ENCODE data around the gene ERICH3.

Gene ERICH3

GRCh38 chr1:74587888-74588287 is 85.7 kb downstream of the ERICH3 start:
- no peak for DNase-seq (ENCODE audit: low spot score)

GRCh38 chr1:74586253-74586897 is 87.2 kb downstream of the ERICH3 start:
- DNase-seq (ENCODE audit: low spot score), result no peak

- DNase-seq (ENCODE audit: low spot score), result no peak
Observed at GRCh38 chr1:74584185-74584584, 89.4 kb downstream of the ERICH3 start.

GRCh38 chr1:74583397-74583796 is 90.2 kb downstream of the ERICH3 start:
- no peak for DNase-seq (ENCODE audit: low spot score)

- no peak for DNase-seq (ENCODE audit: low spot score)
Observed at GRCh38 chr1:74579425-74579824, 94.2 kb downstream of the ERICH3 start.

GRCh38 chr1:74578101-74578500 is 95.5 kb downstream of the ERICH3 start:
- DNase-seq (ENCODE audit: low spot score), result no peak

GRCh38 chr1:74571891-74572290 is 101.7 kb downstream of the ERICH3 start:
- DNase-seq (ENCODE audit: low spot score), result no peak

GRCh38 chr1:74571493-74571800 is 102.1 kb downstream of the ERICH3 start:
- DNase-seq (ENCODE audit: low spot score), result no peak

GRCh38 chr1:74570797-74571492 is 102.6 kb downstream of the ERICH3 start:
- DNase-seq (ENCODE audit: low spot score), result no peak

GRCh38 chr1:74549932-74550331 is 123.7 kb downstream of the ERICH3 start:
- DNase-seq (ENCODE audit: low spot score), result no peak

GRCh38 chr1:74548961-74549750 is 124.4 kb downstream of the ERICH3 start:
- no peak for DNase-seq (ENCODE audit: low spot score)

GRCh38 chr1:74545821-74546220 is 127.8 kb downstream of the ERICH3 start:
- no peak for DNase-seq (ENCODE audit: low spot score)

GRCh38 chr1:74534241-74534640 is 139.4 kb downstream of the ERICH3 start:
- no peak for DNase-seq (ENCODE audit: low spot score)

- DNase-seq (ENCODE audit: low spot score), result no peak
Observed at GRCh38 chr1:74531796-74532195, 141.8 kb downstream of the ERICH3 start.

GRCh38 chr1:74530892-74531291 is 142.7 kb downstream of the ERICH3 start:
- no peak for DNase-seq (ENCODE audit: low spot score)

- no peak for DNase-seq (ENCODE audit: low spot score)
Observed at GRCh38 chr1:74528123-74528522, 145.5 kb downstream of the ERICH3 start.

- DNase-seq (ENCODE audit: low spot score), result no peak
Observed at GRCh38 chr1:74526708-74527107, 146.9 kb downstream of the ERICH3 start.

GRCh38 chr1:74523873-74524480 is 149.6 kb downstream of the ERICH3 start:
- no peak for DNase-seq (ENCODE audit: low spot score)

GRCh38 chr1:74522148-74522547 is 151.4 kb downstream of the ERICH3 start:
- no peak for DNase-seq (ENCODE audit: low spot score)
